Naive thymus-derived CD8-positive, alpha-beta T cell (primary cell): Measurements from ENCODE around the gene PUSL1. TPM values are rescaled to one million over a fixed set of nuclear protein-coding genes. Genes with fewer than 3 reads are reported as not detected.

Experiments used
- ATAC-seq, 2 donors: fragments of 150-1000 bp; cut with Tn5 transposase in 1 of 2; sonication (Bioruptor Pico), chemical (Tn5 transposase) in 1 of 2; 1 replicate in 1 of 2; 2 replicates in 1 of 2; pipeline ENCODE4 v1.10.0; 2021; ENCODE audit warnings: mild to moderate bottlenecking in 2 of 2, moderate library complexity in 2 of 2
- POLR2A ChIA-PET: fragments of 350-600 bp; sonication (Branson Sonifier 250); formaldehyde crosslinking; loops from one replicate; lab custom pipeline; 2021; ENCODE audit warnings: antibody characterized with exemption; lab: Charles Lee
- DNase-seq, 10 donors: peaks; one replicate each; pipeline versions ENCODE4 v3.0.0 to v3.0.0-alpha.2; 2020 to 2022
- H3K27ac Mint-ChIP-seq, 10 donors: one replicate each; pipeline ENCODE4 v1.8.0; 2020 to 2022; ENCODE audit warnings: mild to moderate bottlenecking in 10 of 10, mixed read lengths in 10 of 10, moderate library complexity in 4 of 10, inconsistent platforms in 1 of 10
- H3K27me3 Mint-ChIP-seq, 5 donors: one replicate each; pipeline ENCODE4 v1.8.0; 2021 to 2022; ENCODE audit warnings: mixed read lengths in 5 of 5
- H3K36me3 Mint-ChIP-seq, 3 donors: one replicate each; pipeline ENCODE4 v1.8.0; 2020 to 2022; ENCODE audit warnings: mixed read lengths in 3 of 3, mild to moderate bottlenecking in 2 of 3, inconsistent platforms in 1 of 3
- H3K4me1 Mint-ChIP-seq, 4 donors: one replicate each; pipeline ENCODE4 v1.8.0; 2021 to 2022; ENCODE audit warnings: mixed read lengths in 4 of 4
- H3K4me3 Mint-ChIP-seq, 10 donors: one replicate each; pipeline ENCODE4 v1.8.0; 2020 to 2022; ENCODE audit warnings: mild to moderate bottlenecking in 10 of 10, mixed read lengths in 10 of 10, moderate library complexity in 6 of 10, inconsistent platforms in 1 of 10
- H3K9me3 Mint-ChIP-seq, 9 donors: one replicate each; pipeline ENCODE4 v1.8.0; 2020 to 2022; ENCODE audit warnings: mixed read lengths in 9 of 9, mild to moderate bottlenecking in 3 of 9, inconsistent platforms in 1 of 9, moderate library complexity in 1 of 9
- polyA plus RNA-seq, 3 donors: library from polyadenylated mRNA; unstranded; fragments of 300-500 nt; fragmentation: Illumina TruSeq; gene quantifications; one replicate each; pipeline ENCODE4 v1.2.3, GENCODE V29; 2021
- total RNA-seq, 8 experiments: library from RNA in 2 of 8; stranded (reverse) in 2 of 8; gene quantifications; one replicate each; pipeline ENCODE4 v1.2.3 and lab custom pipeline; 2021 to 2026

PUSL1 gene
- total and polyA plus RNA-seq, 5 experiments from 2014 or later, result 14.5 to 23.4 (median 18.2) TPM

DNA sequence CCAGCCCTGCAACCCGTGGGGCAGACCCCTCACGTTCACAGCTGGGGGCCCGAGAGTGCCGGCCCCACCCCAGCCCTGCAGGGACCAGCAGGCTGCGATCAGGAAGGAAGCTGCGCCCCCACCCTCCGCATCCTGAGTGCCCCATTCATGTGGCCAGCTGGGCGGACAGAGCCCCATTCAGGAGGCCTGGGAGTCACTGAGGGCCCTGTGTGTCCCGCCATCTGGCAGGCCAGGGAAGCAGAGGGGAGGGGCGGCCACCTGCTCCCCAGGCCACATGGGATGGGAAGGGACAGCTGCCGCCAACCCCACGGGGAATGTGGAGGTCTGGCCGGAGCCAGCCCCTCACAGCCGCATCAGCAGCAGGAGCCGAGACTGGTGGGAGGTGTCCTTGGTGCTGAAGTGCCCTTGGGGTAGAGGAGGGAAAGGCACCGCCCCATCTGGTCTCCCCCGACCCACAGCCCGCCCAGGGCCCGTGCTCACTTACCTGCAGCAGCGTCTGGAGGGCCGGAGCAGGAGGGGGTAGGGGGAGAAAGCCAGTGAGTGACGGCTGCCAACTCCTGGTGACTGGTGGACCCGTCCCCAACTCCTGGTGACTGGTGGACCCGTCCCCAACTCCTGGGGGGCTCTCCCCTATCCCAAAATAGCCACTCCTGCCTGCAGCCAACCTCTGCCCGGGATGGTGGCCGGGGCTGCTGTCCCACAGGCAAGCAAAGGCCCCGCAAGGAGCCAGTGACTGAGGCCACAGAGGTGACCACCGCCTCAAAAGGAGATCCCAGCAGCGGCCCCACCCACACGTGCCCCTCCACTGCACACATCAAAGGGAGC is 9.3 kb upstream of the PUSL1 start:
- POLR2A ChIA-PET, result no interaction called here
- no peak overlapping the region for H3K27ac Mint-ChIP-seq

GRCh38 chr1:1299686-1300351 is 8.6 kb upstream of the PUSL1 start:
- POLR2A ChIA-PET, result no interaction called here
- no peaks in the 10 kb centered on the region for H3K36me3 Mint-ChIP-seq
- peak; percentile 87 to 88 for ATAC-seq
- peaks cover 0 to 9% (median 2%) of the 10 kb centered on the region in 4 donors for H3K4me1 Mint-ChIP-seq
- no peak overlapping the region for H3K4me3 Mint-ChIP-seq
- H3K9me3 Mint-ChIP-seq, result no peaks in the 10 kb centered on the region
- H3K27me3 Mint-ChIP-seq, result no peaks in the 10 kb centered on the region
- DNase-seq, result peak in 2 of 10 donors; percentile 30 to 42
- H3K27ac Mint-ChIP-seq, result peak overlapping the region in 1 of 10 donors; percentile 53

More for the DNA sequence above, 9.3 kb upstream of the PUSL1 start:
- no peak overlapping the region for H3K4me3 Mint-ChIP-seq
- no peak for DNase-seq
- H3K36me3 Mint-ChIP-seq, result no peaks in the 10 kb centered on the region
- peaks cover 0 to 5% (median 0%) of the 10 kb centered on the region in 4 donors for H3K4me1 Mint-ChIP-seq
- no peak for ATAC-seq
- H3K27me3 Mint-ChIP-seq, result no peaks in the 10 kb centered on the region
- H3K9me3 Mint-ChIP-seq, result no peaks in the 10 kb centered on the region

- Mint-ChIP-seq H3K27me3 (no peaks in the 10 kb centered on the region), H3K4me1 (peaks cover 2 to 12% (median 4%) of the 10 kb centered on the region in 4 donors)
- POLR2A ChIA-PET, result interaction anchor here (0.7 kb wide), 1 partner anchor 24 kb away, joined by 3 read pairs; no protein-coding TSS in a partner anchor
Observed at GRCh38 chr1:1300352-1300739, 8.1 kb upstream of the PUSL1 start.

GRCh38 chr1:1302006-1302430 is 6.4 kb upstream of the PUSL1 start:
- ATAC-seq (no peak), DNase-seq (no peak)
- H3K4me1 Mint-ChIP-seq, result peaks cover 6 to 27% (median 21%) of the 10 kb centered on the region in 4 donors
- POLR2A ChIA-PET, result no interaction called here
- H3K36me3 Mint-ChIP-seq, result no peaks in the 10 kb centered on the region
- H3K4me3 Mint-ChIP-seq, result no peak overlapping the region
- H3K27me3 Mint-ChIP-seq, result no peaks in the 10 kb centered on the region
- H3K27ac Mint-ChIP-seq, result no peak overlapping the region
- H3K9me3 Mint-ChIP-seq, result no peaks in the 10 kb centered on the region

More at GRCh38 chr1:1300352-1300739, 8.1 kb upstream of the PUSL1 start:
- no peak overlapping the region for H3K4me3 Mint-ChIP-seq
- no peaks in the 10 kb centered on the region for H3K9me3 Mint-ChIP-seq
- peak overlapping the region in 1 of 10 donors; percentile 53 for H3K27ac Mint-ChIP-seq
- DNase-seq (no peak), ATAC-seq (no peak)
- H3K36me3 Mint-ChIP-seq, result no peaks in the 10 kb centered on the region

- DNase-seq, result no peak
- no peak overlapping the region for H3K27ac Mint-ChIP-seq
- POLR2A ChIA-PET, result no interaction called here
- ATAC-seq, result no peak
- H3K36me3 Mint-ChIP-seq, result no peaks in the 10 kb centered on the region
- H3K4me1 Mint-ChIP-seq, result peaks cover 6 to 29% (median 22%) of the 10 kb centered on the region in 4 donors
- no peaks in the 10 kb centered on the region for H3K9me3 Mint-ChIP-seq
- H3K27me3 Mint-ChIP-seq, result no peaks in the 10 kb centered on the region
- no peak overlapping the region for H3K4me3 Mint-ChIP-seq
Observed at GRCh38 chr1:1302951-1303509, 5.4 kb upstream of the PUSL1 start.

- H3K4me1 Mint-ChIP-seq, result peaks cover 6 to 29% (median 22%) of the 10 kb centered on the region in 4 donors
- no peaks in the 10 kb centered on the region for H3K9me3 Mint-ChIP-seq
- H3K27me3 Mint-ChIP-seq, result no peaks in the 10 kb centered on the region
- ATAC-seq (no peak), DNase-seq (no peak)
- H3K4me3 Mint-ChIP-seq, result no peak overlapping the region
- no peak overlapping the region for H3K27ac Mint-ChIP-seq
- POLR2A ChIA-PET, result no interaction called here
- no peaks in the 10 kb centered on the region for H3K36me3 Mint-ChIP-seq
Observed at GRCh38 chr1:1303736-1304135, 4.7 kb upstream of the PUSL1 start.

DNA sequence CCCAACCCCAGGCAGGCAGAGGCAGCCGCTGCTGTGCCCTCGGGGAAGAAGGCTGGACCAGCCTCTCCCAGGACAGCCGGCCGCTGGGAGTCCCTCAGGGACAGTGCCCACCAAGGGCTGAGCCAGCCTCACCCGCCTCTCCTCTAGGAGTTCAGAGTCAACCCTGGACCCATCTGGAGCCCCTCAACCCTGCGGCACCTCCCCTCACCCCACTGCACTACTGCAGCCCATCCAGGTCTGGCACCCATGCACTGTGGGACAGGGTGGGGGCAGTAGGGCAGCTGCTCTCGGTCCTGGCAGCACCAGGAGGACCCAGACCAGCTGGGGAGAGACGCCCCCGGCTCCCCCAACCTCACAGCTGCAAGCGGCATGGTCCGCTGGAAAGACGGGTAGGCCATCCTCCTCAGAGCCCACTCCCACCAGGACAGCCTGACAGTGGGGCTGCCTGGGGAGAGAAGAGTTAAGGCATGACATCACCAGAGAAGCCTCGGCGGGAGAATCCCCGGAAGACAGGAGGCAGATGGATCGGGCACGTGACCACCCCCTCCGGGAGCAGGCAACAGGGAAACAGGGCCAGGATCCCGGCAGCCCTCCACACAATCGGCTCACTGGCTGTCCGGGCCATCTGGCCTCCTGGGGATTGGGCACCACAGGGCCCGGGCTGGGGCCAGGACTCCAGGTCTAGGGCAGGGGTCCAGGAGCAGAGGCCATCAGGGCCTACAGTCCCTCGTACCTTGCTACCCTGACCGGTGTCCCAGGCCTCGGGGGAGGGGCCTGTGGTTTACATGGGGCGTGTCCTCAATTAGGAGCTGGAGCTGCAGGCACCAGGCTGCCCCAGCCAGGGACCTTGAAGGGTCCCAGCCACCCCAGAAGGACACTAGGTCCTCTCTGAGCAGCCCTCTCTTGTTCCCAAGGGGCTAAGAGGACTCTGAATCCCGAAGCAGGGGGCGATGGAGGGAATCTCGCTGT is 3.8 kb upstream of the PUSL1 start:
- peaks cover 6 to 29% (median 22%) of the 10 kb centered on the region in 4 donors for H3K4me1 Mint-ChIP-seq
- H3K27me3 Mint-ChIP-seq, result no peaks in the 10 kb centered on the region
- no peaks in the 10 kb centered on the region for H3K9me3 Mint-ChIP-seq
- DNase-seq, result no peak
- ATAC-seq, result no peak
- H3K4me3 Mint-ChIP-seq, result peak overlapping the region; percentile 45 to 90 (median 86)
- no peaks in the 10 kb centered on the region for H3K36me3 Mint-ChIP-seq
- peak overlapping the region in 7 of 10 donors; percentile 22 to 81 (median 52) for H3K27ac Mint-ChIP-seq
- POLR2A ChIA-PET, result interaction anchor here (0.5 to 1.8 kb wide), 10 partner anchors 10 to 198 kb away, joined by 3 to 6 read pairs (median 4); partner anchors contain the start of gene AURKAIP1

GRCh38 chr1:1305300-1306069 is 2.9 kb upstream of the PUSL1 start:
- no peaks in the 10 kb centered on the region for H3K36me3 Mint-ChIP-seq
- no peaks in the 10 kb centered on the region for H3K27me3 Mint-ChIP-seq
- ATAC-seq (peak; percentile 42 to 48), DNase-seq (peak; percentile 46 to 85 (median 64))
- POLR2A ChIA-PET, result interaction anchor here (0.5 to 1.8 kb wide), 12 partner anchors 9 to 286 kb away, joined by 3 to 9 read pairs (median 4); partner anchors contain the start of gene AURKAIP1
- H3K27ac Mint-ChIP-seq, result peak overlapping the region; percentile 31 to 94 (median 88)
- H3K4me3 Mint-ChIP-seq, result peak overlapping the region; percentile 82 to 90 (median 88)
- peaks cover 6 to 25% (median 22%) of the 10 kb centered on the region in 4 donors for H3K4me1 Mint-ChIP-seq
- no peaks in the 10 kb centered on the region for H3K9me3 Mint-ChIP-seq

DNA sequence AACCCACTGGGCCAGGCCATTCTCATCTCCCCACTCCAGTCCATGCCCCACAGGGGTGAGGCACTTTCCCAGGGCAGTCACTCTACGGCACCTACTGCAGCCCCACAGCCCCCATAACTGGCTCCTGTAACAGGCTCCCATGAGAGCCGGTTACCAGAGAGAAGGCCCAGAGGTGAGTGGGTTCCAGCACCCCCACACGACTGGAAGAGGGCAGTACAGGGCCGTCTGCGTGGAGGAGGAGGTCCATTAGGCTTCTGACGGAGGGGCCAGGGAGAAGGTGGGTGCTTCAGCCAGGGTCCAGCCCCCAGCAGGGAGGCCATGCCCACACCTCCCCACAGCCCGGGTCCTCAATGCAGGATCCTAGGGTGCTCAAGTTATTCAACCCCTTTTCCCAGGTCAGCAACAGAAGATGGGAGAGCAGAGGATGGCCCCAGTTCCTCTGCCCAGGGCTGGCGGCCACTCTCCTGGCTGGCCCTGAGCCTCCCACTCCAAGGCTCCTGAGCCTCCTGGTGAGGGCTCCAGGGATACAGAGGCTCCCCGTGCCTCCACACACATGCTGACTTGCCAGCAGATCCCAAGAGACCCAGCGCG is 2.2 kb upstream of the PUSL1 start:
- POLR2A ChIA-PET, result interaction anchor here (0.6 to 1.8 kb wide), 5 partner anchors 11 to 914 kb away, joined by 3 to 5 read pairs (median 3); partner anchors contain the start of gene AURKAIP1
- H3K36me3 Mint-ChIP-seq, result no peaks in the 10 kb centered on the region

GRCh38 chr1:1306661-1307260 is 1.6 kb upstream of the PUSL1 start:
- H3K36me3 Mint-ChIP-seq, result peaks cover 0 to 3% (median 0%) of the 10 kb centered on the region in 3 donors
- peak overlapping the region; percentile 57 to 97 (median 86) for H3K27ac Mint-ChIP-seq
- POLR2A ChIA-PET, result interaction anchor here (0.6 to 1.1 kb wide), 3 partner anchors 67 to 913 kb away, joined by 3 to 4 read pairs (median 3); no protein-coding TSS in a partner anchor

More for the DNA sequence above, 2.2 kb upstream of the PUSL1 start:
- ATAC-seq, result no peak
- peak in 1 of 10 donors; percentile 28 for DNase-seq
- Mint-ChIP-seq H3K9me3 (no peaks in the 10 kb centered on the region), H3K27ac (peak overlapping the region; percentile 57 to 94 (median 89)), H3K4me3 (peak overlapping the region; percentile 82 to 90 (median 88)), H3K4me1 (peaks cover 6 to 28% (median 22%) of the 10 kb centered on the region in 4 donors), H3K27me3 (no peaks in the 10 kb centered on the region)

More at GRCh38 chr1:1306661-1307260, 1.6 kb upstream of the PUSL1 start:
- no peak for ATAC-seq
- H3K9me3 Mint-ChIP-seq, result no peaks in the 10 kb centered on the region
- H3K4me3 Mint-ChIP-seq, result peak overlapping the region; percentile 82 to 90 (median 88)
- no peaks in the 10 kb centered on the region for H3K27me3 Mint-ChIP-seq
- H3K4me1 Mint-ChIP-seq, result peaks cover 6 to 27% (median 22%) of the 10 kb centered on the region in 4 donors
- DNase-seq, result peak in 1 of 10 donors; percentile 17
